GM12878 (cell line): ENCODE measurements around the gene PLPPR1.

Source experiments
- EZH2 ChIP-seq: IDR thresholded peaks from 2 replicates; pipeline ENCODE4 v1.6.1; 2012; ENCODE audit warnings: low read depth, mild to moderate bottlenecking, control low read depth, inconsistent platforms, low read length, borderline replicate concordance; ENCODE audit not compliant: control insufficient read depth
- NR2F1 ChIP-seq: fragments of 450-650 bp; conservative IDR thresholded peaks from 2 replicates; pipeline ENCODE4 v1.6.1; 2017; ENCODE audit warnings: mild to moderate bottlenecking
- POLR2A ChIP-seq: IDR thresholded peaks from 2 replicates; pipeline ENCODE4 v1.6.1; 2011; ENCODE audit warnings: low read depth, mild to moderate bottlenecking, low read length
- RAD21 ChIP-seq: IDR thresholded peaks from 2 replicates; pipeline ENCODE4 v1.6.1; 2011; ENCODE audit warnings: mild to moderate bottlenecking, low read depth, low read length, moderate library complexity; ENCODE audit not compliant: insufficient read depth
- RAD51 ChIP-seq: fragments of 450-650 bp; IDR thresholded peaks from 2 replicates; pipeline ENCODE4 v1.6.1; 2016; ENCODE audit warnings: moderate library complexity, mild to moderate bottlenecking, inconsistent platforms
- RELB ChIP-seq: fragments of 450-650 bp; IDR thresholded peaks from 2 replicates; pipeline ENCODE4 v1.6.1; 2017; ENCODE audit warnings: low read depth, mild to moderate bottlenecking, moderate library complexity
- TBL1XR1 ChIP-seq: IDR thresholded peaks from 2 replicates; pipeline ENCODE4 v1.6.1; 2012; ENCODE audit warnings: low read depth, low read length, improper control_type of control experiment
- YY1 ChIP-seq: IDR thresholded peaks from 2 replicates; pipeline ENCODE4 v1.6.1; 2011; ENCODE audit warnings: low read depth, mild to moderate bottlenecking, low read length
- TF ChIP-seq, protein P1 (sequence below), 3 experiments: IDR thresholded peaks in 2 of 3; conservative IDR thresholded peaks in 1 of 3; 2 replicates each; pipeline ENCODE4 v1.5.1; 2011; ENCODE audit warnings: low read depth in 3 of 3, low read length in 3 of 3, mild to moderate bottlenecking in 3 of 3, control low read depth in 2 of 3, moderate library complexity in 2 of 3, inconsistent platforms in 1 of 3, mixed read lengths in 1 of 3; ENCODE audit not compliant: control insufficient read depth in 2 of 3, insufficient read depth in 1 of 3; ENCODE audit errors: extremely low read depth in 1 of 3

DNA sequence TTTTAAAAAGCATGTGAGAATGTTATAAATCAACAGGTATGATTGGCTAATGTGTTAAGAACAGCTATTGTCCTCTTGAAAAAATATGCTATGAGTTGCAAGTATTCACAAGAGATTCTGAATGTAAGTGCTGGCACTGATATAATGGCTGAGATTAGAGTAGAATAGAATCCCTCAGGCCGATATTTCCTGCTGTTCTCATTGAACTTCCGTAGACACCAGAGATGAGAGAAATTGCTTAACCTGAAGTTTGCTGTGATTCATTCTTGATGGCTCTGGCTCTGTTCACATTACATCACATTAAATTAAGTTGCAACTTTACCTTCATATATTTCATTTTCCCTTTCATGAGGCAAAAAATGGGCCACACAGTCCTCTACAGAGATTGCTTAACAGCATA is 241.8 kb downstream of the PLPPR1 start:
- no peak for TF ChIP-seq RAD21
- TF ChIP-seq EZH2, result no peak
- TF ChIP-seq RAD51, result no peak
- TF ChIP-seq, protein P1, sequence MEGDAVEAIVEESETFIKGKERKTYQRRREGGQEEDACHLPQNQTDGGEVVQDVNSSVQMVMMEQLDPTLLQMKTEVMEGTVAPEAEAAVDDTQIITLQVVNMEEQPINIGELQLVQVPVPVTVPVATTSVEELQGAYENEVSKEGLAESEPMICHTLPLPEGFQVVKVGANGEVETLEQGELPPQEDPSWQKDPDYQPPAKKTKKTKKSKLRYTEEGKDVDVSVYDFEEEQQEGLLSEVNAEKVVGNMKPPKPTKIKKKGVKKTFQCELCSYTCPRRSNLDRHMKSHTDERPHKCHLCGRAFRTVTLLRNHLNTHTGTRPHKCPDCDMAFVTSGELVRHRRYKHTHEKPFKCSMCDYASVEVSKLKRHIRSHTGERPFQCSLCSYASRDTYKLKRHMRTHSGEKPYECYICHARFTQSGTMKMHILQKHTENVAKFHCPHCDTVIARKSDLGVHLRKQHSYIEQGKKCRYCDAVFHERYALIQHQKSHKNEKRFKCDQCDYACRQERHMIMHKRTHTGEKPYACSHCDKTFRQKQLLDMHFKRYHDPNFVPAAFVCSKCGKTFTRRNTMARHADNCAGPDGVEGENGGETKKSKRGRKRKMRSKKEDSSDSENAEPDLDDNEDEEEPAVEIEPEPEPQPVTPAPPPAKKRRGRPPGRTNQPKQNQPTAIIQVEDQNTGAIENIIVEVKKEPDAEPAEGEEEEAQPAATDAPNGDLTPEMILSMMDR (IDR thresholded peaks at IDR 0.05 in 2 of 3, conservative IDR thresholded peaks at IDR 0.05 in 1 of 3; ENCODE audit: control insufficient read depth in 2 of 3, extremely low read depth in 1 of 3, insufficient read depth in 1 of 3, low read depth in 3 of 3, low read length in 3 of 3), result no peak
- no peak for TF ChIP-seq NR2F1
- no peak for TF ChIP-seq TBL1XR1
- no peak for TF ChIP-seq RELB
- no peak for TF ChIP-seq POLR2A
- TF ChIP-seq YY1, result no peak
